Adrenal gland (tissue), 12 donors: ENCODE data around the gene ZNF521. TPM values are rescaled to one million over a fixed set of nuclear protein-coding genes. Genes with fewer than 3 reads are reported as not detected.
A peak's percentile ranks its signal among the peaks of the same experiment; 100 is the strongest.
"Not testable (repeated sequence)": the region's sequence is repeated elsewhere in the genome, so short reads cannot be mapped to it uniquely, and the experiment has no call there.

Experiments used
- DNase-seq, 7 donors: peaks; one replicate each; pipeline ENCODE4 v3.0.0-alpha.2; 2019 to 2020
- H3K27ac ChIP-seq, 5 donors: fragments of 200-600 bp; sonication (generic) in 4 of 5; 1 replicate in 3 of 5; 2 replicates in 2 of 5; pipeline versions ENCODE4 v1.5.1 to v1.8.0; 2016 to 2020; ENCODE audit warnings: mild to moderate bottlenecking in 1 of 5
- H3K27me3 ChIP-seq: fragments of 200-600 bp; 2 replicates; pipeline ENCODE4 v1.8.0; 2021
- H3K36me3 ChIP-seq, 2 donors: fragments of 200-600 bp; replicated peaks in 1 of 2; 1 replicate in 1 of 2; 2 replicates in 1 of 2; pipeline versions ENCODE4 v1.5.1 to v1.8.0; 2018 to 2022
- H3K4me1 ChIP-seq, 2 donors: fragments of 200-600 bp; replicated peaks in 1 of 2; 1 replicate in 1 of 2; 2 replicates in 1 of 2; pipeline versions ENCODE4 v1.5.1 to v1.8.0; 2018 to 2021
- H3K4me3 ChIP-seq, 4 donors: fragments of 200-600 bp; sonication (generic) in 3 of 4; one replicate each; pipeline ENCODE4 v1.5.1; 2016 to 2018
- H3K9me3 ChIP-seq, 3 donors: fragments of 200-600 bp; sonication (generic) in 1 of 3; replicated peaks in 1 of 3; 1 replicate in 2 of 3; 2 replicates in 1 of 3; pipeline versions ENCODE4 v1.5.1 to v1.8.0; 2016 to 2021
- CTCF ChIP-seq, 6 experiments: fragments of 450-650 bp in 4 of 6; fragments of 200-600 bp in 2 of 6; sonication (generic) in 1 of 6; IDR thresholded peaks; 1 replicate in 5 of 6; 2 replicates in 1 of 6; pipeline versions ENCODE4 v1.5.1 to v1.8.0; 2016 to 2021; ENCODE audit warnings: antibody characterized with exemption in 6 of 6, mild to moderate bottlenecking in 2 of 6, moderate library complexity in 1 of 6
- POLR2A ChIP-seq, 2 donors: fragments of 450-650 bp; IDR thresholded peaks; one replicate each; pipeline ENCODE4 v1.6.1; 2017; ENCODE audit warnings: antibody characterized with exemption in 2 of 2, mild to moderate bottlenecking in 2 of 2, moderate library complexity in 1 of 2
- WGBS, 4 donors: extraction: QIAGEN DNeasy Blood & Tissue Kit in 2 of 4; methylation state at CpG; one replicate each; pipeline versions ENCODE4 v1.1.5 to v1.1.7; 2013 to 2017; 5-methylcytosine and 5-hydroxymethylcytosine counted together
- intact Hi-C, 2 donors: fragments of 100-400 bp; cut with DNase I; formaldehyde crosslinking; loops; one replicate each; pipeline versions ENCODE4 v1.14.1 to v1.15.0; 2022 to 2023
- polyA plus RNA-seq, 3 donors: library from polyadenylated mRNA; stranded (reverse); fragments of 200-250 nt in 2 of 3; fragments of 350-450 nt in 1 of 3; fragmentation: Illumina TruSeq in 1 of 3; extraction: RNeasy Lipid Tissue Mini Kit (QIAGEN cat#74804) in 1 of 3; gene quantifications; one replicate each; pipeline ENCODE4 v1.2.3, GENCODE V29; 2013 to 2014
- total RNA-seq, 9 donors: library from RNA; depleted of rRNA in 4 of 9; stranded (reverse); fragments of >200 nt in 4 of 9; fragments of 120-200 nt in 1 of 9; fragmentation: NEBNext Ultra II Directional in 1 of 9; extraction: Animal tissue kit (Norgen Biotek cat#: 25700) in 1 of 9; gene quantifications; one replicate each; pipeline versions ENCODE4 v1.1.0 to v1.2.4, GENCODE V29; 2013 to 2023
- donor health status: healthy with polysubstance abuse.
- donor health status: Bipolar disorder and iron deficiency.
- donor health status: DM: yes; HTN: yes; CAD: no.
- donor health status: DM: no; HTN: no; CAD: no.
- donor health status: DM: no; HTN: no; CAD: no.
- donor health status: DM: yes; HTN: yes; CAD: no.

ZNF521 gene
- total and polyA plus RNA-seq, 12 donors: 3.7 to 270 (median 43.0) TPM

GRCh38 chr18:25275412-25276001 lies 76.5 kb downstream of the ZNF521 start:
- intact Hi-C loops: no loop called here
- H3K36me3 ChIP-seq: no peaks in the 10 kb centered on the region
- peaks cover 5 to 8% of the 10 kb centered on the region in 2 donors for H3K4me1 ChIP-seq
- no peak for TF ChIP-seq CTCF (IDR thresholded peaks at IDR 0.05)
- TF ChIP-seq POLR2A (IDR thresholded peaks at IDR 0.05): no peak
- no peaks in the 10 kb centered on the region for H3K27me3 ChIP-seq
- 69 to 81% (median 75%) methylated on average over 11 of the region's 11 CpGs for WGBS, 4 donors
- H3K9me3 ChIP-seq: no peaks in the 10 kb centered on the region
- DNase-seq: no peak
- no peak overlapping the region for H3K4me3 ChIP-seq
- H3K27ac ChIP-seq: no peak overlapping the region

- H3K36me3 ChIP-seq: no peaks in the 10 kb centered on the region
- no peak for TF ChIP-seq CTCF (IDR thresholded peaks at IDR 0.05)
- no peak for TF ChIP-seq POLR2A (IDR thresholded peaks at IDR 0.05)
- H3K4me1 ChIP-seq: peaks cover 5 to 8% of the 10 kb centered on the region in 2 donors
- intact Hi-C loops: no loop called here
- no peaks in the 10 kb centered on the region for H3K9me3 ChIP-seq
- 87 to 91% (median 88%) methylated on average over 4 of the region's 4 CpGs for WGBS, 4 donors
- H3K27me3 ChIP-seq: no peaks in the 10 kb centered on the region
- no peak overlapping the region for H3K27ac ChIP-seq
- no peak for DNase-seq
- no peak overlapping the region for H3K4me3 ChIP-seq
These were observed 77.0 kb downstream of the ZNF521 start for GRCh38 chr18:25274926-25275325.

GRCh38 chr18:25266931-25267527 lies 84.9 kb downstream of the ZNF521 start:
- H3K4me1 ChIP-seq, H3K27me3 ChIP-seq, DNase-seq, intact Hi-C loops, H3K27ac ChIP-seq, H3K36me3 ChIP-seq, H3K9me3 ChIP-seq, H3K4me3 ChIP-seq: not testable (repeated sequence)
- WGBS, 4 donors: 81 to 100% (median 87%) methylated on average over 5 to 12 of the region's 12 CpGs

- H3K4me1 ChIP-seq: peaks cover 0 to 6% of the 10 kb centered on the region in 2 donors
- intact Hi-C loops: no loop called here
- H3K9me3 ChIP-seq: no peaks in the 10 kb centered on the region
- H3K4me3 ChIP-seq: no peak overlapping the region
- H3K27ac ChIP-seq: peak overlapping the region in 1 of 5 donors; percentile 3
- 34 to 39% (median 35%) methylated on average over 2 of the region's 2 CpGs for WGBS, 4 donors
- TF ChIP-seq POLR2A (IDR thresholded peaks at IDR 0.05) (no peak), CTCF (IDR thresholded peaks at IDR 0.05) (no peak)
- DNase-seq: no peak
- H3K27me3 ChIP-seq: no peaks in the 10 kb centered on the region
- no peaks in the 10 kb centered on the region for H3K36me3 ChIP-seq
These were observed 89.0 kb downstream of the ZNF521 start for GRCh38 chr18:25262920-25263319.

- DNase-seq: no peak
- H3K27me3 ChIP-seq: no peaks in the 10 kb centered on the region
- H3K9me3 ChIP-seq: no peaks in the 10 kb centered on the region
- H3K27ac ChIP-seq: no peak overlapping the region
- H3K4me3 ChIP-seq: no peak overlapping the region
- WGBS, 4 donors: 88 to 91% (median 90%) methylated on average over 5 of the region's 5 CpGs
- intact Hi-C loops: no loop called here
- peaks cover 0 to 6% of the 10 kb centered on the region in 2 donors for H3K4me1 ChIP-seq
- H3K36me3 ChIP-seq: no peaks in the 10 kb centered on the region
- no peak for TF ChIP-seq POLR2A (IDR thresholded peaks at IDR 0.05)
- no peak for TF ChIP-seq CTCF (IDR thresholded peaks at IDR 0.05)
These were observed 90.2 kb downstream of the ZNF521 start for GRCh38 chr18:25261768-25262167.
